ENCODE data around the gene WWC2.

Gene WWC2

DNA sequence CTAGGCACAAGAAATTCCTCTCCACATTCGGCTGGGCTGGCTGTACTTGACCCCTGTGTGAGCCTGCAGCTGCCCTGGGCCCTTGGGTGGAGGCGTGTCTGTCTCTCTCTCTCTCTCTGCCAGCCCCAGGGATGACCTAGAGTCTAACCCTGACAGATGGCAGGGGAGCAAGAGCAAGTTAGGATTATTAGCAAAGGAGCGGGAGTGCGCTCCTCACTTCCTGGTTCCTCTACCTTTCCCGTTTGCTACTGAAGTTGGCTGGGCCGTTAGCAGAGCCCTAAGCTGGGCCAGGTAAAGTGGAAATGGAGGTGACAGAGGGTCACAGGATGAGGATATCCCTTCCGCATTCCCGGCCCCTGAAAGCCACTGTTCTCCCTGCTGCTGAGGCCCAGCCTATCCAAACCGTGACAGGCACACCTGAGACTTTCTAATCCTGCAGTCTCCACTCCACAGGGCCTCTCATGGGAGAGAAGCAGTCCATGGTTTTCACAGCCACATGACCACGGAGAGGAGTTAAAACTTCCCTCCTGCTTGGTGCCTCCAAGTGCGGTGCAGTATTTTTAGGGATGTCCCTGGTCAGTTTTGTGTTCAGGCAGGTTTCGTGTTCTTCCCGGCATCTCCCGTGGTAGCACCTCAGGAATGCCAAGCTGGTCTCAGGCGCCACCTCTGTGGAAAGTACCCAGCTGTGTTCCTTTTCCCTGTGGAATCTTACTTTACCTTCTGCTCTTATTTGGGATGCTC, 141.7 kb downstream of the WWC2 start:
- Histone ChIP-seq H3K4me3 (replicated peaks; ENCODE audit: insufficient read depth, low read length) (no peak overlapping the region), H3K27ac (replicated peaks) (no peak overlapping the region), H3K27me3 (ENCODE audit: insufficient read depth, poor library complexity, severe bottlenecking) (peaks cover 3% of the 10 kb centered on the region)
- no peak for DNase-seq (ENCODE audit: low read depth in 1 of 2, low spot score in 1 of 2)
- TF ChIP-seq POLR2AphosphoS5 (IDR thresholded peaks at IDR 0.05; ENCODE audit: low read depth), result no peak
- TF ChIP-seq, protein P1, sequence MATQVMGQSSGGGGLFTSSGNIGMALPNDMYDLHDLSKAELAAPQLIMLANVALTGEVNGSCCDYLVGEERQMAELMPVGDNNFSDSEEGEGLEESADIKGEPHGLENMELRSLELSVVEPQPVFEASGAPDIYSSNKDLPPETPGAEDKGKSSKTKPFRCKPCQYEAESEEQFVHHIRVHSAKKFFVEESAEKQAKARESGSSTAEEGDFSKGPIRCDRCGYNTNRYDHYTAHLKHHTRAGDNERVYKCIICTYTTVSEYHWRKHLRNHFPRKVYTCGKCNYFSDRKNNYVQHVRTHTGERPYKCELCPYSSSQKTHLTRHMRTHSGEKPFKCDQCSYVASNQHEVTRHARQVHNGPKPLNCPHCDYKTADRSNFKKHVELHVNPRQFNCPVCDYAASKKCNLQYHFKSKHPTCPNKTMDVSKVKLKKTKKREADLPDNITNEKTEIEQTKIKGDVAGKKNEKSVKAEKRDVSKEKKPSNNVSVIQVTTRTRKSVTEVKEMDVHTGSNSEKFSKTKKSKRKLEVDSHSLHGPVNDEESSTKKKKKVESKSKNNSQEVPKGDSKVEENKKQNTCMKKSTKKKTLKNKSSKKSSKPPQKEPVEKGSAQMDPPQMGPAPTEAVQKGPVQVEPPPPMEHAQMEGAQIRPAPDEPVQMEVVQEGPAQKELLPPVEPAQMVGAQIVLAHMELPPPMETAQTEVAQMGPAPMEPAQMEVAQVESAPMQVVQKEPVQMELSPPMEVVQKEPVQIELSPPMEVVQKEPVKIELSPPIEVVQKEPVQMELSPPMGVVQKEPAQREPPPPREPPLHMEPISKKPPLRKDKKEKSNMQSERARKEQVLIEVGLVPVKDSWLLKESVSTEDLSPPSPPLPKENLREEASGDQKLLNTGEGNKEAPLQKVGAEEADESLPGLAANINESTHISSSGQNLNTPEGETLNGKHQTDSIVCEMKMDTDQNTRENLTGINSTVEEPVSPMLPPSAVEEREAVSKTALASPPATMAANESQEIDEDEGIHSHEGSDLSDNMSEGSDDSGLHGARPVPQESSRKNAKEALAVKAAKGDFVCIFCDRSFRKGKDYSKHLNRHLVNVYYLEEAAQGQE (IDR thresholded peaks at IDR 0.05; ENCODE audit: insufficient replicate concordance, low read depth), result no peak
- TF ChIP-seq GABPA (IDR thresholded peaks at IDR 0.05; ENCODE audit: low read depth), result no peak
- TF ChIP-seq, protein P2, sequence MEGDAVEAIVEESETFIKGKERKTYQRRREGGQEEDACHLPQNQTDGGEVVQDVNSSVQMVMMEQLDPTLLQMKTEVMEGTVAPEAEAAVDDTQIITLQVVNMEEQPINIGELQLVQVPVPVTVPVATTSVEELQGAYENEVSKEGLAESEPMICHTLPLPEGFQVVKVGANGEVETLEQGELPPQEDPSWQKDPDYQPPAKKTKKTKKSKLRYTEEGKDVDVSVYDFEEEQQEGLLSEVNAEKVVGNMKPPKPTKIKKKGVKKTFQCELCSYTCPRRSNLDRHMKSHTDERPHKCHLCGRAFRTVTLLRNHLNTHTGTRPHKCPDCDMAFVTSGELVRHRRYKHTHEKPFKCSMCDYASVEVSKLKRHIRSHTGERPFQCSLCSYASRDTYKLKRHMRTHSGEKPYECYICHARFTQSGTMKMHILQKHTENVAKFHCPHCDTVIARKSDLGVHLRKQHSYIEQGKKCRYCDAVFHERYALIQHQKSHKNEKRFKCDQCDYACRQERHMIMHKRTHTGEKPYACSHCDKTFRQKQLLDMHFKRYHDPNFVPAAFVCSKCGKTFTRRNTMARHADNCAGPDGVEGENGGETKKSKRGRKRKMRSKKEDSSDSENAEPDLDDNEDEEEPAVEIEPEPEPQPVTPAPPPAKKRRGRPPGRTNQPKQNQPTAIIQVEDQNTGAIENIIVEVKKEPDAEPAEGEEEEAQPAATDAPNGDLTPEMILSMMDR (IDR thresholded peaks at IDR 0.05; ENCODE audit: insufficient read depth, low read length), result no peak
- no peak for TF ChIP-seq SPI1 (IDR thresholded peaks at IDR 0.05; ENCODE audit: borderline replicate concordance, low read depth)

DNA sequence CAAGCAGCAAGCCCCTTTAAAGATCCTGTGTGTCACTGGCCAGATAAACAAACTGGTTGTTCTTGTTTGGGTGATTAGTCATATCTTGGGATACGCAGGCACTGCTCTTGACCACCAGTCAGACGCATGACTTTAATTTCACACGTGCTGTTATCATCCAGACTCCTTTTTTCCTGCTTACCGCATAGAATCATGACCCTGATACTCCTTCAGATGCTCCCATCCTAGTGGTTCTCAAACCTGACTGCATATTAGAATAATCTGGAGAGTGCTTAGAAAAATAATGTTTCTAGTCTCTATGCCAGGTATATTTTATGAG, 142.2 kb downstream of the WWC2 start:
- TF ChIP-seq, protein P2 (IDR thresholded peaks at IDR 0.05; ENCODE audit: insufficient read depth, low read length), result no peak
- TF ChIP-seq GABPA (IDR thresholded peaks at IDR 0.05; ENCODE audit: low read depth) (no peak), POLR2AphosphoS5 (IDR thresholded peaks at IDR 0.05; ENCODE audit: low read depth) (no peak), SPI1 (IDR thresholded peaks at IDR 0.05; ENCODE audit: borderline replicate concordance, low read depth) (no peak)
- TF ChIP-seq, protein P1 (IDR thresholded peaks at IDR 0.05; ENCODE audit: insufficient replicate concordance, low read depth), result no peak
- no peak for DNase-seq (ENCODE audit: low read depth in 1 of 2, low spot score in 1 of 2)
- no peak overlapping the region for H3K4me3 ChIP-seq (replicated peaks; ENCODE audit: insufficient read depth, low read length)
- peaks cover 3% of the 10 kb centered on the region for H3K27me3 ChIP-seq (ENCODE audit: insufficient read depth, poor library complexity, severe bottlenecking)
- no peak overlapping the region for H3K27ac ChIP-seq (replicated peaks)

- H3K27me3 ChIP-seq (ENCODE audit: insufficient read depth, poor library complexity, severe bottlenecking), result peaks cover 3% of the 10 kb centered on the region
- no peak for DNase-seq (ENCODE audit: low read depth in 1 of 2, low spot score in 1 of 2)
- no peak overlapping the region for H3K4me3 ChIP-seq (replicated peaks; ENCODE audit: insufficient read depth, low read length)
- no peak overlapping the region for H3K27ac ChIP-seq (replicated peaks)
- TF ChIP-seq, protein P2 (IDR thresholded peaks at IDR 0.05; ENCODE audit: insufficient read depth, low read length), result no peak
- TF ChIP-seq, protein P1 (IDR thresholded peaks at IDR 0.05; ENCODE audit: insufficient replicate concordance, low read depth), result no peak
- TF ChIP-seq POLR2AphosphoS5 (IDR thresholded peaks at IDR 0.05; ENCODE audit: low read depth), result no peak
Measured at GRCh38 chr4:183241721-183242151, 142.7 kb downstream of the WWC2 start.

Measured in HL-60 (cell line).